ENCODE data around the gene AIG1. TPM values are rescaled to one million over a fixed set of nuclear protein-coding genes. Genes with fewer than 3 reads are reported as not detected.
A peak's percentile ranks its signal among the peaks of the same experiment; 100 is the strongest.

The AIG1 gene
- total and polyA plus RNA-seq, 2 of the 13 experiments (the other 11 are each of a cell fraction or from before 2014, with no cell fraction given): 115 to 197 TPM

DNA sequence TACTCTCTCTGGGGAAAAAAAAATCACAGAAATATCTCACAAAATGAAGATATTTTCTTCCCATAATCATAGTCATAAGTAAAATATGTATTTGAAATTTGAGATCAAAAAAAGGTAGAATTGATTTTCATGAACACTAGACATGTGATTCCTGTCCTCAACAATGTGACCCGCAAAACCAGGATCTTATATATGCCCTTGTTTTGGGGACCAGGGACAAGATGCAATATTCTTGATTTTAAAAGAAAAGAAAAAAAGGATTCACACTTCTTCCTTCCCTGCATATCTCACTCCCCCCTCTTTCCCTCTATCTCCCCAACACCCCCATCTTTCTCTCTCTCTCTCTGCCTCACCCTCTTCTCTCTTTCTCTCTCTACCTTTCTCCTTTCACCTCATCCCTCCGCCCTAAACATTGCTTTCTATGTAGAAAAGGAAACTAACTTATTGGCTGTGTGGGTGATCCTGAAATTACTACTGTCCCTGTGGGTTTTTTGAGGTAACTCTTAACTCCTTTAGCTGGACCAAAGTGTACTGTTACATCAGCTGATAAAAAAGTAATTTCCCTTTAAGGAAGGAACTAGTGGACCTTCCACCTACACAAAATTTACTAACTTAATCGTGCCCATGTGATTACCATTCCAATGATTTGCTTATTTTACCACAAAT is 85.6 kb downstream of the AIG1 start:
- H3K4me1 ChIP-seq (ENCODE audit: insufficient read depth, low read length): no peaks in the 10 kb centered on the region
- H4K20me1 ChIP-seq (ENCODE audit: insufficient read depth, low read length): no peaks in the 10 kb centered on the region
- DNase-seq (ENCODE audit: low spot score) (no peak), FAIRE-seq (no peak), ATAC-seq (no peak)
- 95% methylated on average over 3 of the region's 3 CpGs for WGBS (ENCODE audit: low lambda C conversion rate)
- no peak overlapping the region for H3K9ac ChIP-seq (ENCODE audit: insufficient read depth, low read depth, low read length)
- H2AFZ ChIP-seq (ENCODE audit: low read length): no peak overlapping the region
- intact Hi-C loops (cut with micrococcal nuclease; ENCODE audit: unreplicated experiment) (no loop called here), in situ Hi-C loops (cut with HindIII; ENCODE audit: extremely low pct_ligation_motif_present, low pct_unique_long_range_greater_than_20kb) (no loop called here)
- POLR2A ChIA-PET: no interaction called here
- no peaks in the 10 kb centered on the region for H3K27me3 ChIP-seq (ENCODE audit: control insufficient read depth in 1 of 2, insufficient read depth in 2 of 2, low read length in 2 of 2)
- no peaks in the 10 kb centered on the region for H3K79me2 ChIP-seq (ENCODE audit: insufficient read depth, low read length)
- no peak overlapping the region for H3K4me3 ChIP-seq (replicated peaks in 1 of 3; ENCODE audit: insufficient read depth in 1 of 3, low read depth in 2 of 3, low read length in 3 of 3)
- H3K36me3 ChIP-seq (replicated peaks in 1 of 2; ENCODE audit: control insufficient read depth in 1 of 2, insufficient read depth in 2 of 2, low read length in 2 of 2): peaks cover 0 to 13% of the 10 kb centered on the region in 2 experiments; a peak in 3 of 5 replicates
- no peak for TF ChIP-seq ZEB1 (IDR thresholded peaks at IDR 0.05; ENCODE audit: insufficient replicate concordance, low read depth)
- no peak for TF ChIP-seq GATAD1 (CRISPR knock-in tag; IDR thresholded peaks at IDR 0.05)
- peak; percentile 21 for TF ChIP-seq PCBP2 (optimal IDR thresholded peaks at IDR 0.05; ENCODE audit: low read depth, low read length, poor library complexity, severe bottlenecking)
- TF ChIP-seq ZNF773 (CRISPR knock-in tag; IDR thresholded peaks at IDR 0.05; ENCODE audit: borderline replicate concordance): no peak
- TF ChIP-seq HNRNPK (IDR thresholded peaks at IDR 0.05; ENCODE audit: low read depth, low read length, poor library complexity, severe bottlenecking): peak; percentile 89
- TF ChIP-seq, protein P1, sequence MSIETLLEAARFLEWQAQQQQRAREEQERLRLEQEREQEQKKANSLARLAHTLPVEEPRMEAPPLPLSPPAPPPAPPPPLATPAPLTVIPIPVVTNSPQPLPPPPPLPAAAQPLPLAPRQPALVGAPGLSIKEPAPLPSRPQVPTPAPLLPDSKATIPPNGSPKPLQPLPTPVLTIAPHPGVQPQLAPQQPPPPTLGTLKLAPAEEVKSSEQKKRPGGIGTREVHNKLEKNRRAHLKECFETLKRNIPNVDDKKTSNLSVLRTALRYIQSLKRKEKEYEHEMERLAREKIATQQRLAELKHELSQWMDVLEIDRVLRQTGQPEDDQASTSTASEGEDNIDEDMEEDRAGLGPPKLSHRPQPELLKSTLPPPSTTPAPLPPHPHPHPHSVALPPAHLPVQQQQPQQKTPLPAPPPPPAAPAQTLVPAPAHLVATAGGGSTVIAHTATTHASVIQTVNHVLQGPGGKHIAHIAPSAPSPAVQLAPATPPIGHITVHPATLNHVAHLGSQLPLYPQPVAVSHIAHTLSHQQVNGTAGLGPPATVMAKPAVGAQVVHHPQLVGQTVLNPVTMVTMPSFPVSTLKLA (IDR thresholded peaks at IDR 0.05): peak; percentile 64
- no peak overlapping the region for H3K27ac ChIP-seq (ENCODE audit: extremely low read length, insufficient read depth, low read length)
- BruUV-seq (replicated peaks): no TSS peak
- no peaks in the 10 kb centered on the region for H3K9me3 ChIP-seq (ENCODE audit: low read length)
- CTCF ChIA-PET (ENCODE audit: low intra/inter-chr PET ratio, low total read pairs): no interaction called here
- H3K4me2 ChIP-seq (ENCODE audit: low read depth, low read length): no peak overlapping the region

DNA sequence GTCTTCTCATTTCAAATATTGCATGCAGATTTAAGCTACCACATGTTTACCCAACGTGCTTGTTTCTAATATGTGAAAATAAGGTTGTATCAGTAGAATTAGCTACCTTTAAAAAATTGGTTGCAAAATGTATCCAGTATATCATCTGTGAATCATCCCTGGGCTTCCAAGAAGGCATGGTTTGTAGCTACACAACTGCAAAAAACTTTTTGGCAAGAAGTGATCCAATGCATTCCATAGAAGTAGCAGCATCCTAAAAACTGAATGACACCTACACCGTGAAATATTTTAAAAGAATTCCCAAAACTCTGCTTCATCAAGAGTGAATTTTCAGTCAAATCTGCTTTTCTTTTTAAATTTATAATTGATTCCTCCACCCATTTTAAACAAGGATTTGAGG is 89.1 kb downstream of the AIG1 start:
- Histone ChIP-seq H3K27ac (ENCODE audit: extremely low read length, insufficient read depth, low read length) (no peak overlapping the region), H2AFZ (ENCODE audit: low read length) (no peak overlapping the region), H3K36me3 (replicated peaks in 1 of 2; ENCODE audit: control insufficient read depth in 1 of 2, insufficient read depth in 2 of 2, low read length in 2 of 2) (peaks cover 2 to 15% of the 10 kb centered on the region in 2 experiments), H3K9me3 (ENCODE audit: low read length) (no peaks in the 10 kb centered on the region), H3K4me2 (ENCODE audit: low read depth, low read length) (no peak overlapping the region), H3K27me3 (ENCODE audit: control insufficient read depth in 1 of 2, insufficient read depth in 2 of 2, low read length in 2 of 2) (no peaks in the 10 kb centered on the region), H3K4me3 (replicated peaks in 1 of 3; ENCODE audit: insufficient read depth in 1 of 3, low read depth in 2 of 3, low read length in 3 of 3) (no peak overlapping the region), H3K4me1 (ENCODE audit: insufficient read depth, low read length) (no peaks in the 10 kb centered on the region), H3K79me2 (ENCODE audit: insufficient read depth, low read length) (no peaks in the 10 kb centered on the region), H3K9ac (ENCODE audit: insufficient read depth, low read depth, low read length) (no peak overlapping the region), H4K20me1 (ENCODE audit: insufficient read depth, low read length) (no peaks in the 10 kb centered on the region; the same call in 1 of the 2 replicates)
- TF ChIP-seq ZNF44 (CRISPR knock-in tag; IDR thresholded peaks at IDR 0.05): no peak
- TF ChIP-seq ASH2L (IDR thresholded peaks at IDR 0.05; ENCODE audit: insufficient read length, low read depth, low read length): no peak
- TF ChIP-seq CBX1 (IDR thresholded peaks at IDR 0.05; ENCODE audit: low read depth): no peak
- no TSS peak for BruUV-seq (replicated peaks)
- in situ Hi-C loops (cut with HindIII; ENCODE audit: extremely low pct_ligation_motif_present, low pct_unique_long_range_greater_than_20kb) (no loop called here), intact Hi-C loops (cut with micrococcal nuclease; ENCODE audit: unreplicated experiment) (no loop called here)
- ChIA-PET CTCF (ENCODE audit: low intra/inter-chr PET ratio, low total read pairs) (no interaction called here), POLR2A (no interaction called here)
- ATAC-seq (no peak), DNase-seq (ENCODE audit: low spot score) (no peak), FAIRE-seq (no peak)
- 100% methylated on average over 2 of the region's 2 CpGs for WGBS (ENCODE audit: low lambda C conversion rate)

Measured in HepG2 (cell line).